NCI-H226 (cell line): ENCODE results near the gene KCNK15.

Experiments used
- DNase-seq: peaks from one replicate; pipeline ENCODE4 v3.0.0-alpha.2; 2015

The KCNK15 gene

GRCh38 chr20:44792796-44793195 lies 47.1 kb downstream of the KCNK15 start:
- no peak for DNase-seq

- DNase-seq, result no peak
Measured at GRCh38 chr20:44795836-44796235, 50.2 kb downstream of the KCNK15 start.

GRCh38 chr20:44796311-44796710 lies 50.6 kb downstream of the KCNK15 start:
- no peak for DNase-seq

GRCh38 chr20:44796758-44797457 lies 51.2 kb downstream of the KCNK15 start:
- no peak for DNase-seq

GRCh38 chr20:44799691-44800090 lies 54.0 kb downstream of the KCNK15 start:
- DNase-seq, result no peak

- no peak for DNase-seq
Measured at GRCh38 chr20:44800391-44801046, 54.9 kb downstream of the KCNK15 start.
